Measurements from ENCODE around the gene ABCC12. TPM values are rescaled to one million over a fixed set of nuclear protein-coding genes. Genes with fewer than 3 reads are reported as not detected.
A peak's percentile ranks its signal among the peaks of the same experiment; 100 is the strongest.

Gene ABCC12
- polyA plus RNA-seq (2013, experiment 1 of 2), result 0.11 TPM
- polyA plus RNA-seq (2013, experiment 2 of 2), result 0.06 TPM

GRCh38 chr16:48155926-48156789 lies at the start of gene ABCC12:
Gene ABCC12, minus strand, starts transcription at chr16:48155993. Its CDS starts 9,569 bp downstream, at chr16:48146424.
- Histone ChIP-seq H3K18ac (ENCODE audit: low read length) (peak within 1 kb of the TSS; percentile 35), H2BK120ac (ENCODE audit: low read depth, low read length) (no peak within 1 kb of the TSS), H2BK5ac (ENCODE audit: low read length) (peak within 1 kb of the TSS; percentile 72), H3K4me3 (ENCODE audit: low read length in 2 of 2) (no peak within 1 kb of the TSS), H2BK15ac (ENCODE audit: low read length) (no peak within 1 kb of the TSS), H3K4me2 (ENCODE audit: insufficient read depth, low read length, poor library complexity, severe bottlenecking) (no peak within 1 kb of the TSS), H3K4me1 (ENCODE audit: control insufficient read depth in 2 of 2, insufficient read depth in 1 of 2, low read depth in 1 of 2, low read length in 2 of 2) (no peaks in the 10 kb centered on the region), H3K9me3 (replicated peaks in 1 of 2; ENCODE audit: control insufficient read depth in 2 of 2, insufficient read depth in 1 of 2, low read depth in 1 of 2, low read length in 2 of 2) (no peaks in the 10 kb centered on the region), H3K4ac (ENCODE audit: low read length) (no peak within 1 kb of the TSS), H2BK12ac (ENCODE audit: low read length) (no peak within 1 kb of the TSS), H4K8ac (ENCODE audit: low read depth, low read length) (no peak within 1 kb of the TSS), H3K14ac (ENCODE audit: low read length) (no peak within 1 kb of the TSS), H3K27me3 (ENCODE audit: control insufficient read depth in 3 of 3, insufficient read depth in 3 of 3, low read depth in 1 of 3, low read length in 3 of 3) (peaks cover 0 to 4% (median 0%) of the 10 kb centered on the region in 3 experiments), H3K23ac (ENCODE audit: low read depth, low read length, poor library complexity) (no peak within 1 kb of the TSS), H3K27ac (replicated peaks; ENCODE audit: low read length) (no peak within 1 kb of the TSS), H2AFZ (ENCODE audit: low read length) (no peak within 1 kb of the TSS), H3K79me1 (ENCODE audit: low read depth, low read length) (no peaks in the 10 kb centered on the region), H3K36me3 (replicated peaks in 1 of 2; ENCODE audit: control insufficient read depth in 2 of 2, insufficient read depth in 2 of 2, low read length in 2 of 2) (no peaks in the 10 kb centered on the region), H4K91ac (ENCODE audit: low read depth, low read length, poor library complexity) (no peak within 1 kb of the TSS), H3K9ac (ENCODE audit: low read depth, low read length, poor library complexity) (no peak within 1 kb of the TSS), H2AK5ac (ENCODE audit: low read depth, low read length) (peak within 1 kb of the TSS; percentile 47)
- WGBS, 2 donors (ENCODE audit: extremely low coverage in 2 of 2, insufficient read length in 2 of 2, insufficient replicate concordance in 1 of 2), result no CpG with 5 or more reads among the region's 24 CpGs
- no peak for DNase-seq (ENCODE audit: low spot score)

- Histone ChIP-seq H3K4me2 (ENCODE audit: insufficient read depth, low read length, poor library complexity, severe bottlenecking) (no peak overlapping the region), H2BK5ac (ENCODE audit: low read length) (no peak overlapping the region), H3K18ac (ENCODE audit: low read length) (no peak overlapping the region), H3K4ac (ENCODE audit: low read length) (no peak overlapping the region), H2BK120ac (ENCODE audit: low read depth, low read length) (no peak overlapping the region), H3K9ac (ENCODE audit: low read depth, low read length, poor library complexity) (no peak overlapping the region), H4K91ac (ENCODE audit: low read depth, low read length, poor library complexity) (no peak overlapping the region), H3K14ac (ENCODE audit: low read length) (no peak overlapping the region), H3K23ac (ENCODE audit: low read depth, low read length, poor library complexity) (no peak overlapping the region), H4K8ac (ENCODE audit: low read depth, low read length) (no peak overlapping the region), H2AFZ (ENCODE audit: low read length) (no peak overlapping the region), H3K4me1 (ENCODE audit: control insufficient read depth in 2 of 2, insufficient read depth in 1 of 2, low read depth in 1 of 2, low read length in 2 of 2) (no peaks in the 10 kb centered on the region), H2AK5ac (ENCODE audit: low read depth, low read length) (no peak overlapping the region), H3K36me3 (replicated peaks in 1 of 2; ENCODE audit: control insufficient read depth in 2 of 2, insufficient read depth in 2 of 2, low read length in 2 of 2) (no peaks in the 10 kb centered on the region), H2BK12ac (ENCODE audit: low read length) (no peak overlapping the region), H3K79me1 (ENCODE audit: low read depth, low read length) (no peaks in the 10 kb centered on the region), H2BK15ac (ENCODE audit: low read length) (no peak overlapping the region), H3K9me3 (replicated peaks in 1 of 2; ENCODE audit: control insufficient read depth in 2 of 2, insufficient read depth in 1 of 2, low read depth in 1 of 2, low read length in 2 of 2) (no peaks in the 10 kb centered on the region), H3K27me3 (ENCODE audit: control insufficient read depth in 3 of 3, insufficient read depth in 3 of 3, low read depth in 1 of 3, low read length in 3 of 3) (peaks cover 0 to 6% (median 0%) of the 10 kb centered on the region in 3 experiments), H3K27ac (replicated peaks; ENCODE audit: low read length) (no peak overlapping the region), H3K4me3 (ENCODE audit: low read length in 2 of 2) (no peak overlapping the region)
- no peak for DNase-seq (ENCODE audit: low spot score)
- no CpG with 5 or more reads among the region's 6 CpGs for WGBS, 2 donors (ENCODE audit: extremely low coverage in 2 of 2, insufficient read length in 2 of 2, insufficient replicate concordance in 1 of 2)
These were observed 49.0 kb upstream of the ABCC12 start for GRCh38 chr16:48204825-48205151.

- no peak for DNase-seq (ENCODE audit: low spot score)
- Histone ChIP-seq H2AK5ac (ENCODE audit: low read depth, low read length) (no peak overlapping the region), H3K9ac (ENCODE audit: low read depth, low read length, poor library complexity) (no peak overlapping the region), H3K9me3 (replicated peaks in 1 of 2; ENCODE audit: control insufficient read depth in 2 of 2, insufficient read depth in 1 of 2, low read depth in 1 of 2, low read length in 2 of 2) (no peaks in the 10 kb centered on the region), H2BK120ac (ENCODE audit: low read depth, low read length) (no peak overlapping the region), H2BK12ac (ENCODE audit: low read length) (no peak overlapping the region), H2AFZ (ENCODE audit: low read length) (no peak overlapping the region), H3K36me3 (replicated peaks in 1 of 2; ENCODE audit: control insufficient read depth in 2 of 2, insufficient read depth in 2 of 2, low read length in 2 of 2) (no peaks in the 10 kb centered on the region), H3K4ac (ENCODE audit: low read length) (no peak overlapping the region), H4K91ac (ENCODE audit: low read depth, low read length, poor library complexity) (no peak overlapping the region), H2BK5ac (ENCODE audit: low read length) (no peak overlapping the region), H3K18ac (ENCODE audit: low read length) (no peak overlapping the region), H3K4me1 (ENCODE audit: control insufficient read depth in 2 of 2, insufficient read depth in 1 of 2, low read depth in 1 of 2, low read length in 2 of 2) (no peaks in the 10 kb centered on the region), H3K4me3 (ENCODE audit: low read length in 2 of 2) (no peak overlapping the region), H3K27ac (replicated peaks; ENCODE audit: low read length) (no peak overlapping the region), H3K27me3 (ENCODE audit: control insufficient read depth in 3 of 3, insufficient read depth in 3 of 3, low read depth in 1 of 3, low read length in 3 of 3) (peaks cover 0 to 6% (median 0%) of the 10 kb centered on the region in 3 experiments), H3K23ac (ENCODE audit: low read depth, low read length, poor library complexity) (no peak overlapping the region), H4K8ac (ENCODE audit: low read depth, low read length) (no peak overlapping the region), H3K14ac (ENCODE audit: low read length) (no peak overlapping the region), H3K79me1 (ENCODE audit: low read depth, low read length) (no peaks in the 10 kb centered on the region), H3K4me2 (ENCODE audit: insufficient read depth, low read length, poor library complexity, severe bottlenecking) (no peak overlapping the region), H2BK15ac (ENCODE audit: low read length) (no peak overlapping the region)
- WGBS, 2 donors (ENCODE audit: extremely low coverage in 2 of 2, insufficient read length in 2 of 2, insufficient replicate concordance in 1 of 2), result no CpG with 5 or more reads among the region's 8 CpGs
These were observed 48.4 kb upstream of the ABCC12 start for GRCh38 chr16:48203974-48204824.
